Glomerular endothelial cell (primary cell): Measurements from ENCODE around the gene RBFOX1. TPM values are rescaled to one million over a fixed set of nuclear protein-coding genes. Genes with fewer than 3 reads are reported as not detected.

Source experiments
- DNase-seq: peaks from one replicate; pipeline ENCODE4 v3.0.0-alpha.2; 2011; ENCODE audit warnings: low read depth, low spot score; ENCODE audit errors: extremely low read depth
- total RNA-seq: library from RNA; depleted of rRNA; stranded (reverse); fragments of >200 nt; gene quantifications from 2 replicates; pipeline ENCODE4 v1.2.3, GENCODE V29; 2015

RBFOX1 gene
- total RNA-seq, 1 donor from 2014 or later, result not detected

DNA sequence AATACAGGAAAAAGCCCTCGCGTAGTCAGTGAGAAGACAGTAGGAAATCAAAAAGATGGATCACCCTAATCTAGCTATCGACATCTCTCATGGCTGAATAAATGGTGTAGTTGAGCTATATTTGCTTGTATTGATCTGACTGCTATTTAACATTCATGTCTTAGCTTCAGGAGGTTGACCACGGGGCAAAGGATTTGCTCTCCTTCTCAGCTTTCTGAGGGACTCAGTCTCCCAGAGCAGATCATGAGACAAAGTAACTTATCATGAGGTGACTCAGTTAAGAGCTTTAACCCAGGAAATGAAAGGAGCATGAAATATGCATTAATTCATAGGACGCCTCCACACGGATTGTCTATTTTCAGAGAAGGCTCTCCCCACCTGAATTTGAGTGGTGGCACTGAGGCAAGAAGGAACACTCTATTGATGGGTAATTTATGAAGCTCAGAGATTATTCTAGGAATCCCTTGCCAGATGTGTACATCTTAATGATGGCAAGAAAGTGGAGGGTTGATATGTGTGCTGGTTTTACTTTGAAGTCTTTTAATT, 608 bp downstream of the RBFOX1 start:
- DNase-seq, result no peak

DNA sequence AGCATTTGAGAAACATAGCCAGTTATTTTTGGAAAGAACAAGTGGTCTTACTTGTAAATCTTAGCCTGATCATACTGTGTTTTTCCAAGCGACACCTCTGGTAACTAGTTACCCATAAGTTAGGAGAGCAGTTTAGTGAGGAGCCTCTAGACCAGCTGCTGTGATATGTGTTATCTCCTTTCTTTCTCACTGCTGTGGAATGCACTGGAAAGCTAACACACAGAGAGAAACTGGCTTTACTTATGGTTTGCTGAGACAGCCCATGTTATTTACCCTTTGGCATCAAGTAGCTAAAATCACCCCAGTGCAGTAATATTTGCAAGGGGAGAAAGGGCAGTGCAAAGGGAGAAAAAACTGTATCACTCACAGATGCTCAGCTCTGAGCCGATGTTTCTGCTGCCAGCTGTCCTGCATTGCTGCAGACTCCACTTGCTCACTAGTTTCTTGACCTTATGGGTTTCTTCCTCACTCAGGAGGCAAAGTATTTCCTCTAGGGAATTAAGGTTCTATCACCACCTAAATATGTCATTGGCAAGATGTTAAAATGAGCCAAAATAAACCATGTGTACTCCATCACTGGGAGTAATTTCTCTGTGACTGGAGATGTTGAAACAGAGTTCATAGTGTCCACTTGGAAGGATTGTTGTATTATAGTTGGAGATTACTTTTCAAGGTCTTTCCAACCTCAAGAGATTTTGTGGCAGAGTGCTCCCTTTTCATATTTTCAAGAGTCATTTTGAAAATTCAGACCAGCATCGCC, 2.3 kb downstream of the RBFOX1 start:
- DNase-seq, result no peak

DNA sequence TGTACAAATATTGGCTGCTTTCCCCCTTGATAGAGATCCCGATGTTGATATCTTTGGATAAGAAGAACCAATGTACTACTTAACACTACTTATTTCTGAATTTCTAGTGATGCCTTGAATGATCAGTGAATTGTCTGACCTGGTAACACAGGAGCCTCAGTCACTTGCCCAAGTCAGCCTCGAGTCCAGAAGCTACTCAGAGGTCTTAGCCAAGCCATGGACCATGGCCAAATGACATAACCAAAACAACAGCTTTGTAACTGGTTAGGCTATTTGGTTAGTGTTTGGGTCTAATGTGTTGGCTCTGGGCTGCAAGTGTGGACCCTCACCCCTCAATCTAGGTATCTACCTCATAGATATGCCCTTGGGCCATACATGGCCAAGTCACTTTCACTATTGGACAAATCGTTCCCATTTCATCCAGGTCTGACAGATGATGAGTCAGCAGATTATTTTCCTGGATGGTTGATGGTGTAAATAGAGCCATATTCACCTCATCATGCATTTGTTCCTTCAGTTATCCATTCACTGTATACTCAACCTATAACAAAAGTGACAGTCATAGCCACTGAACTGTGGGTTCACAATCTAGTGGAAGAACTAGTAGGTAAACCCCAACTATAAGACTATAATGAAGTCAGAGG, 3.5 kb downstream of the RBFOX1 start:
- no peak for DNase-seq

DNA sequence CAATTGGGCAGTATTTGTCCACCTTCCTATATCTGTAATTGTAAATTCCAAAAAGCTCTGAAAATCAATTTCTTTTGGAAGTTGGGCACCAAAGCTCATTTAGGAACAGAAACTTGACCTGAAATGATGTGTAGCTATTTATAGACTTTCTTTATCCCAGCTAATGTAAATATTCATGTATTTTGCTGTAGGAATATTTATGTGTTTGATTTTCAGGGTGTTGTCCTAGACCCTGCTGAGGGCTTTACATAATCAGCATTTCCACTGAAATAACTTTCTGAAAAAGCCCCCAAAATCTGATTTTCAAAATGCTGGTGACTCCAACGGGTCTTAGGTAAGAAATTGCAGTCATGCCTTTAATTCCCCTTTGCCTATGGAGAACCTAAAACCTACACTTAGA, 4.1 kb downstream of the RBFOX1 start:
- no peak for DNase-seq

DNA sequence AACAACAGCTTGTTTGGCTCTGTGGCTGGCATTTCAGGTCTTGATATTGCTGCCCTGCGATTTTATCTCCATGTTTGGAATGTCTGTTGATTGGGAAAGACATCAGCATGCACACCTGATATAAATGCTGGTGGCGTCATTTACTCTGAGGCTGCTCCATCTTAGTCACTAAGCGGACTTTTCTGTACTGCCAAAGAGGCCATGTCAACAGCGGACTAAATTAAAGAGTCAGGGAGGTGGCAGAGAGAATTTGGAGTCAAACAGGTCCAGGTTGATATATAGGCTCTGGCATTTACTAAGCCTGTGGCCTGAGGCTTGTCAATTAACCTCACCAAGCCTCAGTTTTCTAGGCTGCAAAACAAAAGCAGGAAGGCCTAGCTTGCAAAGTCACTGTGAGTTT, 6.2 kb downstream of the RBFOX1 start:
- no peak for DNase-seq

DNA sequence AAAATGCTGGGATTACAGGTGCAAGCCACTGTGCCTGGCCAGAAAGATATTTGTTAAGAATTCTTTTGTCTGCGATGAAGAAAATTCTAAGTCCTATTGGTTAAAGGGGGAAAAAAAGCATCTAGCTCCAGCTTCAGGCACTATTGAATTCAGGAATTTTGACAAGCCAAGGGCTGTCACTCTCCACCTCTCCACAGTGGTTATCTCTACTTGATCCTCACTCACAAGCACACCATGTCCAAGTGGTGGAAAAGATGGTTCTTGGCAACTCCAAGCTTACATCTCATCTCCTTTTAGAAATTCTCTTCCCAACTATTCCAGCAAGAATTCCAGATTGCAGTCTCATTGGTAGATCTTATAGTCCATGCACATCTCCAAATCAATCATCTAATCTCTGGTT, 7.1 kb downstream of the RBFOX1 start:
- DNase-seq, result no peak

DNA sequence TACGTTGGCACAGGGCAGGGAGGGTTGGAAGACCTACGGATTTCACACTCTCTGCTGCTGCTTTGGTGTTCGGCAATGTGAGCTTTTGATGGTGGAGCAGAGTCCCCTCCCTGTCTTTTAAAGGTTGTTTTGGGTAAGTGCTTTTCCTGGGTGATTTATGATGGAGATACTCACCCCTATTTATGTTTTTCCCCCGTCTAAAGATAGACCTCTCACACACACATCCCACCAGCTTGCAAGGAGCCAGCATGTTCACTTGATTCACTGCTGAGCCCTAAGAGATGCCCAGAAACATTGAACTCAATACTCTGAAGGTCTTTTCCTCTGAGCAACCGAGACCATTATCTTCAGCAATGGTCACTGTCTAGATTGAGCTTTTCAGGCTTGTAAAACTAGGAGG, 8.3 kb downstream of the RBFOX1 start:
- no peak for DNase-seq

DNA sequence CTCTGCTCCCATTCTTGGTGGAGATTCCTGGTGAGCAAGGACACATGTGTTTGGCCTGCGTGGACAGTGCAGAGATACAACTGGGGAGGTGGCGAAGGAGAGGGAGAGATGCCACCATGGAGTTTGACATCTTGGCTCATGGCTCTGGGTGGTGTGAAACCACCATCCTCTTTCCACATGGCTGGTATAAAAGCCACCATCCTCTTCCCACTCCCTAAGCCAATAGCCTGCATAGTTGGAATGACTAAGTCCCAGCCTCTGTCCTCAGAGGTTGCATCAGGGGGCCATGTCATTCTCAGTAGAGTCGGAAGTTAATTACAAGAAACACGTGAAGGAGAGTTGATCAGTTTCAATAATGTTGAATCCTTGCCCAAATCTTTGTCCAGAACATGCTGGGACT, 10.0 kb downstream of the RBFOX1 start:
- DNase-seq, result no peak

DNA sequence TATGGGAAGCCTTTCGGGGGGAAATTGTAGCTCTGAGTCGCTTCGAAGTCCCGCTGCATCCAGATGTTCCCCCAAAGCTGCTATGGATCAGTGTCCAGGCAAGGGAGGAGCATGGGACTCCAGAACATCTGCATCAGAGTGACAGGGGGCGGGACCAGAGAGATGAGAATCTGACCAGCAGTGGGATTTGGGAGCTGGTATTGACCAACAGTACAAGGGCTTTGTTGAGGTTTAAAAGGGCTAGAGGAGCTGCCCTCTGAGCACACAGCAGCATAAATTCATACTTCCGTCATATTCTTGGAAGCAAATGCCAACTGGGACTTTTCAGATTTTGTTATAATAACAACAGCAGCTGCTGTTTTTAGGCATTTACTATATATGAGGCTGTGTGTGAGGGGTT, 10.6 kb downstream of the RBFOX1 start:
- DNase-seq, result no peak

DNA sequence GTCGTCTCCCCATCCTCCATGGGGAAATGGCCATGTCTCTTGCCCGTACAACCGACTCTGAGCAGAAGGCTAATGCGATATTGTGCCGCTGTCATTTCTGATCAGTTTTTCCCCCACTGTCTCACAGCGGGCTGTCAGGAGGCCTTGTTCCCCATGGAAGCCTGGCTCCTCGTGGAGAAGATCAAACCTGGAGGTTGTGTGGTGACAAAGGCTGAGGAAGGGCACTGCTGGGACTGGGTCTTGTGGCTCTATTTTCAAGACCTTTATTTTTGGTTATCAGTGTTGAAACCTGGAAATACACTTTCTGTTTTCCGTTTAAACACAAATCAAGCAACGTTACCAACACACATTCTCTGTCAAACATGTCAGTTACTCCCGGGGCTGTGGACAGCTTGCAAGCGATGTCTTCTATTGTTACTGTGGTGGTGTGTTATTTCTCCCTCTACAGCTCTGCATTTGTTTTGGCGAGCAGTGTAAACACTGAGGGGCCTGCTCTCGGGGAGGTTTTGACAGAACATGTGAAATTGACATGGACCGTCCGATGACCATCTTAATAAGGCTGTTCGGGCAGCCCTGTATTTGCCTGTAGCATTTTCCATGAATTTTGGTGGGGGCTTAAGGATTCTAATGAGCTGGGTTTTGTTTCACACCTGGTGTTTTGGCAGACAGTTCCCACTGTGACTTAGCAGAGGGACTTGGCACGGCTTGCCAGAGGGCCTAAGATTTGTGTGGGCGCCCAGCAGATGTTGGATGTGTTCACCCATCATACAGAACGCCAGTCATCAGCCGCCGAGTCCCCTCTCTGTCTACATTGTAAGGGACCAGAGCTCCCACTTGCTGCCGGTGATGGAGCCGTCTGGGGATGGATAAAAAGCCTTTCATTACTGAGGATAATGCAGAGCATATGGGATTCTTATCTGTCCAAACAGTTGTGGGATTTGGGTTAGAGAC, 12.5 kb downstream of the RBFOX1 start:
- DNase-seq, result no peak

DNA sequence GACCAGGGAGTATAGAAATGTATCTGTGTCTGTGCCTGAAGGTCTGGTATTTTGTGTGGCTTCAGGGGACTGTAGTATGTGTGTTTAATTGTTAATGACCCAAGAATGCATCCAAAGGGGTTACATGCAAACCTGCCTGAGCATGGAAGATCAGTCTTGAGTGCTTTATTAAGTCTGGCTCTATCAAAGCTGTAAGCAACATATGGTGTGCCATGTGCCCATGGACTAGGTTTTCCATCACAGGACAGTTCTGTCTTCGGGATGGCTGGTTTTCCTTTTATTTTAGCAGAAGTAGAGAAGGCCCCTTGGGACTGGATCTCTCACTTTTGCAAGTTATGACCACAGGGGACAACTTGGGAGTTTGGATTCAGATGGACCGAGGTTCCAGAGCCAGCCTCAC, 18.2 kb downstream of the RBFOX1 start:
- no peak for DNase-seq

DNA sequence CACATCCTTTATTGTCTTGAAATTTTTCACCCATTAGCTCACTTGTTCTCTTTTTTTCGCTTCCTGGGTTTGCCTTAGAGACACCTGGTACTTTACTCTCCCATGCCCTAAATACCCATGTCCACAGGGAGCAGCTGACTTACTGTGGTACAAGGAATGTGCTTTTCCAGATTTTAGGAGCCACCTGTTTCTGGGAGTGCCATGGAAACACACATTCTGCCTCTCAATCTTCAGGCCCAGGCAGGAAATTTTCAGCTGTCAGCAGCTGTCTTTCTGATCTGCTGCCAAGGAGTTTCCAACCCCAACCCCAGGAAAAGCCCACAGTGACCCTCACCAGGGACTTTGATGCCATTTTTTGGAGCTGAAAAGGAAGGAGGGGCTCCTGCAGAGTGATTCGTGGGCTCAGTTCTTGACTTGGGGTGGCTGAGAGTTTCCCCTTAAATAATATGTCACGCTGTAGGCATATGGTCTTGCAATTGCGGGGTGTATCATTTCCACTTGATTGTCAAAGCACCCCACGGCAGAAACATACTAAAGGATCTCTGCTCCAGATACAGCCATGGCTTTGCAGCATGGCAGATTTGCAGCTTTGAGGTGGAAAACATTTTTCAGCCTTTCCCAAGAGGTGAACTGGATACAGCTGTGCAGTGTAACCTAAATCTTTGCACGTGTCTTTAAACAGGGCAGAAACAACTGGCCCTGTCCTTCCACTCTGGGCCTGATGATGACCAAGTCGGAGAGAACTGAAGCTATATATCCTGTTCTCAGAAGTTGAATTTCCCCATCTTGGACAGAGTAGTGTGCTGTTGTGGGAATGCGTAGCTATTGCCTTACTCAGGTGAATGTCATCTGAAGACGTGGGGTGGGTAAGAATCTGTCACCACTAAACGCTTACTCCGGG, 19.2 kb downstream of the RBFOX1 start:
- DNase-seq, result no peak

DNA sequence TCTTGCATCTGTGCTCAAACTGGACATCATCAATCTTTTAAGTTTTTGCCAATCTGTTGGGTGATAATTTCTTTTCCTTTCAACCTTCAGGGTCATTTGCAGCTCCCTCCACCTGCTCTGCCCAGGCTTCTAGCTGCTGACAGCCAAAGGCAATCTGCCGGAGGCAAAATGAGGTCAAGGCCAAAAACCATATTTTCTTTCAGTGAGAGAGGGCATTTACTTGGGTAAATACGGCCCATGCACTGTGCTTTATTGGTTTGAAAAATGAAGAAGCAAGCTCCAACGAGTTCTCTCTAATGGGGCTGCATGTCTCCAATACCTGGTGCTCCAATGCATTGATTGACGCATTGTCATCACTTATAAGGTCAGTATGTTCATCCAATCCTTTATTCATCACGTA, 23.1 kb downstream of the RBFOX1 start:
- DNase-seq, result no peak

DNA sequence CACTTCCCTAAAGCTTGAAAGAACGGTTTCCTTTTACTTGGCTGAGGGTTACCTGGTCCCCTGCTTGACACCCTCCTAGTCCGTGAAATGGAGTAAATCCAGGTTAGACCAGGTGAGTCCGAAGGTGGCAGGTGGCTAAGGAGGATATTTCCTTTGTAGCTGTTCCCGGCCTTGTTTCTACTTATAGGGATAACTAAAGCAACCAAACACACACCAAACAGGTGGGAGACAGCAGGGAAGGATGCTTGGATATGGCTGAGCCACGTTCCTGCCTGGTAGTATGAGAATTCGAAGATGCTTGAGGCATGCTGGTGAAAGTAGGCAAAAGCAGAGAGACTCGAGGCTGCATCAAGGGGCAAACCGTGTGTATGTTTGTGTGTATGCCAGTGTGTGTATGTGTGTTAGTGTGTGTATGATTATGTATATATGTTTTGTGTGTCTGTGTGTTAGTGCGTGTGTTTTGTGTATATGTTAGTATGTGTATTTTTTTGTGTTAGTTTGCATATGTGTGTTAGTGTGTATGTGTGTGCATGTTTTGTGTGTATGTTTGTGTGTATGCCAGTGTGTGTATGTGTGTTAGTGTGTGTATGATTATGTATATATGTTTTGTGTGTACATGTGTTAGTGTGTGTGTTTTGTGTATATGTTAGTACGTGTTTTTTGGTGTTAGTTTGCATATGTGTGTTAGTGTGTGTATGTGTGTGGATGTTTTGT, 28.9 kb downstream of the RBFOX1 start:
- no peak for DNase-seq

DNA sequence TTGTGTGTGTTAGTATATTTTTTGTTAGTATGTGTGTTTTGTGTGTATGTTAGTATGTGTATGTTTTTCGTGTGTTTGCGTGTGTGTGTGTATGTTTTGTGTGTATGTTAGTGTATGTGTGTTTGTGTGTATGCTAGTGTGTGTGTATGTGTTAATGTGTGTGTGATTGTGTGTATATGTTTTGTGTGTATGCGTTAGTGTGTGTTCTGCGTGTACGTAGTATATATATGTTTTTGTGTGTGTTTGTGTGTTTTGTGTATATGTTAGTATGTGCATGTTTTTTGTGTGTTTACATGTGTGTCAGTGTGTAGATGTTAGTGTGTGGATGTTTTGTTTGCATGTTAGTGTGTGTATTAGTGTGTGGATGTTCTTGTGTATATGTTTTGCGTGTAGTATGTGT, 29.6 kb downstream of the RBFOX1 start:
- no peak for DNase-seq

DNA sequence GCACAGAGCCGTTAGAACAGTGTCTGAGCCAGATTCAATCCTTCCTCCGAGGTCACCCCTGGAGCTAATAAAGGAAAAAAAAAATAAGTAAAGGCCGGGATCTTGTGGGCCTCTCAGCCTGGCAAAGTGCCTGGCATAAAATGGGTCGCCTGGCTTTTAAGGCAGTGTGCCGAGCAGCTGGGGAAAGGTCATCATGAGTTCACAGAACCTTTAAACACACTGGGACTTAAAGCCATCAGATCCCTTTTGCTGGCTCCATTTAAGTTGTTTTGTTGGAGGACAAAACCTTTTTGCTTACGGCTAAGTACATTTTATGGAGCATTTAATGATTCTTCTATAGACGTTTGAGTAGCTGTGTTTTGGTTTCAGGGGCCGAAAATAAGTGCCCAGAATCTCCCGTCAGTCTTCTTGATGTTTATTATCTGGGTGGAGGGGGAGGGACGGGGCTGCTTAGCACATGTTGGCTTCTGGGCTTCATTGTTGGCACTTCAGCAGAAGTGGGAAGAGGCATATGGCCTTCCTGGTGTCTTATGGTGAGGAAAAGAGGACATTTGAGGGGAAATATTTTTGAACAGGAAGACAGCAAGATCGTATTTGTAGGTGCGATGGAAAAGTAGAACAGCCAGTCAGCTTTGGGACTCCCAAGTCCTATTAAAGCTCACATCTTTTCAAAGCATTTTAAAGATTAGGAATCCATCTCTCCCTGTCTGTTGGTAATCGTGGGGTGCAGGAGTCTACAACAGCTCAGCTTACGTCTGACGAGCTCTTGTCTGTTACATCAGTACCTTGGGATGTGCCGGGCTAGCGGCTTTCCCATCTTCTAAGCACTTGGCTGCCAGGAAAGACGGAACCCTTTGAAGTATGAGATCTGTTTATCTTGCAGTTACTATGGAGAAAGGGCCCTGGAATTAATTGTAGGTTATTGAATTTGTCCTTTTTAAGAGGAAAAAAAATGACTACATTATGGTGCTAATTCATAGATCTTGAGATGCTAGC, 31.1 kb downstream of the RBFOX1 start:
- DNase-seq, result no peak

DNA sequence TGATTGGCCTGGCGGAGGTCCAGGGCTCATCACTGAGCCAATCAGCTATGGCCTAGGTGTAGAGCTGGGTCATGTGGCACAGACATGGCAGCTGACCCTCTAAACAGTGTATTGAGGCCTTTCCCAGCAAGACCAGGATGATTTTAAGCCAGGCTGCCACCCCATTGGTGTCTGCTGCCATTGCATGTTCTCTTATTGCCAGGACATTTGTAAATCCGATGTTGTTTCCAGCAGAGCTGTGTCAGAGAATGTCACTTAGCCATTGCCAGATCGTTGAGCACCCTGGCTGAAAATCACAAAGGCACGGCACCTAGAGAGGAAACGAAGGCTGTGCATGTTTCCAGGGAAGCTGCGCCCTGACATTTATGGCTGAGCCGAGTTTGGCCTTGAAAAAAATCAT, 33.4 kb downstream of the RBFOX1 start:
- no peak for DNase-seq
